Activated gamma-delta T cell (primary cell): ENCODE data around the gene DNAH8.

ENCODE experiments used
- DNase-seq: peaks from one replicate; lab custom pipeline; 2025; lab: John Stamatoyannopoulos, UW
- total RNA-seq, 2 donors: gene quantifications; one replicate each; lab custom pipeline; 2026; lab: John Stamatoyannopoulos, UW

The DNAH8 gene, protein sequence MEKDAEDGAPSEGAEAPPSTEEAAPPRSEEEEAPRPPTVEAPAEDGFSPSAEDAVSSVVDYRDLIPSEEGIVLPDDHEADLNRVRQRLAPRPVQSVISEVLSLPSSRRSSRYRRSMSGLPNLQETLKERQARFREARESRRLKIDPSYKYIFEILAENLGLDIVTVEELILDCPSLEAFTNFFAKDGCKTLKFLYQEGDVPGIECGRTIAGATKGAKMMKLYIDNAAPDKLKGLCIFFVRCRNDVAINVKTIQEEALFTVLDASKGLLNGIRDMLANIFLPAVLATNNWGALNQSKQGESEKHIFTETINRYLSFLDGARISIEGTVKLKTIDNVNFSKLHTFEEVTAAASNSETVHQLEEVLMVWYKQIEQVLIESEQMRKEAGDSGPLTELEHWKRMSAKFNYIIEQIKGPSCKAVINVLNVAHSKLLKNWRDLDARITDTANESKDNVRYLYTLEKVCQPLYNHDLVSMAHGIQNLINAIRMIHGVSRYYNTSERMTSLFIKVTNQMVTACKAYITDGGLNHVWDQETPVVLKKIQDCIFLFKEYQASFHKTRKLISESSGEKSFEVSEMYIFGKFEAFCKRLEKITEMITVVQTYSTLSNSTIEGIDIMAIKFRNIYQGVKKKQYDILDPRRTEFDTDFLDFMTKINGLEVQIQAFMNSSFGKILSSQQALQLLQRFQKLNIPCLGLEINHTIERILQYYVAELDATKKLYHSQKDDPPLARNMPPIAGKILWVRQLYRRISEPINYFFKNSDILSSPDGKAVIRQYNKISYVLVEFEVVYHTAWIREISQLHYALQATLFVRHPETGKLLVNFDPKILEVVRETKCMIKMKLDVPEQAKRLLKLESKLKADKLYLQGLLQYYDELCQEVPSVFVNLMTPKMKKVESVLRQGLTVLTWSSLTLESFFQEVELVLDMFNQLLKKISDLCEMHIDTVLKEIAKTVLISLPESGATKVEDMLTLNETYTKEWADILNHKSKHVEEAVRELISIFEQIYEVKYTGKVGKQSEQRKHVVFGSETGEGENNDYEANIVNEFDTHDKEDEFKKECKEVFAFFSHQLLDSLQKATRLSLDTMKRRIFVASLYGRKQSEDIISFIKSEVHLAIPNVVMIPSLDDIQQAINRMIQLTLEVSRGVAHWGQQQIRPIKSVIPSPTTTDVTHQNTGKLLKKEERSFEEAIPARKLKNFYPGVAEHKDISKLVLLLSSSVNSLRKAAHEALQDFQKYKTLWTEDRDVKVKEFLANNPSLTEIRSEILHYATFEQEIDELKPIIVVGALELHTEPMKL (N-terminal part only)
- 0.41 to 0.52 reads per million in 2 donors for total RNA-seq

DNA sequence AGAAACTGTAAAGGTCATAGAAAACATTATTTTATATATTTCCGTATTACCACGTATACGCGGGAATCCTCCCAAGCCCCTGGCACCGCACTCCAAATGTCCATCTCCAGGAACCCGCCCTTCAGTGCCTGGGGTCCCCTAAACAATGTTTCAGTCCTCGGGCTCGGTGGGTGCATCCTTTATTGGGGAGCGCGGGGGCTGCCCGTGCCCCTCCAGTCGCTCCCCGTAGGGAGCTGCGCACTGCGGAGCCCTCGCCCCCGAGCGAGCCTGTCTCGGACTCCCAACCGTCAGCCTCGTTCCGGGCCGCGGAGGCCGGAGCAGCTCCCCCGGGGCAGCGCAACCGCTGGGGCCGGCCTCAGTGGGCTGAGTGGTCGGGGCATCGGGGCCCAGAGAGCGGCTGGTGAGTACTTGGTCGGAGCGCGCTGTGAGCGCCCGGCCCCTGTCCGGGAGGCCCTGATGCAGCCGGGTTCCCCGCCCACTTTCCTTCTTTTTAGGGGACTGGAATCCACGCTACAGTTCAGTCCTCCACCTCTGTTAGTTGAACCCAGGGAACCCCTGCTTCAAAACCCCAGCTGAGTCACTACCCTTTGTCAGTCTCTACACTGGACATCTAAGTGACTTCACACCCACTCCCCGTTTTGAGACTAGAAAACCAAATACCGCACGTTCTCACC, at the start of gene DNAH8:
Gene DNAH8 (plus strand): TSS at position 296 of the 674 bp plus-strand sequence. CDS start 7,499 bp downstream, outside the sequence.
- DNase-seq, result no peak

DNA sequence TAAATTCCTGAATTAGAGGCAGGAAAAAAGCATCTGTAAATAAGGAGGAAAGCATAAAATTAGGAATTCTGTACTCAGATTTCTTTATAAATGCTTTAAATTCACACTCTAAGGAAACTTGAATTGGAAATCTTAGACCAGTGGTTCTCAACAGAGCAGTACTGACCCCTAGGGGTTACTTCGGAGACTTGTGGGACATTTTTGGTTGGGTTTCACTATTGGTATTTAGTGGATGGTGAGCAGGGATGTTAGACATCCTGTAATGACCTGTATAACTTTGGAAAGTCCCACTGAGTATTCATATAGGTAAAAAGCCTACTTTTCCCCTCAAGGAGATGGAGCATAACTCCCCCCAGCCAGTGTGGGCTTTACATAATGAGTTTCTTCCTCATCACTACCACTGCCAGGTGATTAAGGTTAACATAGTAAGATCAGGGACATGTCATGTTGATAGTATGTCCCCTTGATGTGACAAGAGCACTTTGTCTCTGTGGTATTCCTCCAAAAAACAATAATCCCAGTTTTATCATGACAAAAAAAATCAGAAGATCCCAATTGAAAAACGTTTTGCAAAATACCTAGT, 43.1 kb upstream of the DNAH8 start:
- no peak for DNase-seq

DNA sequence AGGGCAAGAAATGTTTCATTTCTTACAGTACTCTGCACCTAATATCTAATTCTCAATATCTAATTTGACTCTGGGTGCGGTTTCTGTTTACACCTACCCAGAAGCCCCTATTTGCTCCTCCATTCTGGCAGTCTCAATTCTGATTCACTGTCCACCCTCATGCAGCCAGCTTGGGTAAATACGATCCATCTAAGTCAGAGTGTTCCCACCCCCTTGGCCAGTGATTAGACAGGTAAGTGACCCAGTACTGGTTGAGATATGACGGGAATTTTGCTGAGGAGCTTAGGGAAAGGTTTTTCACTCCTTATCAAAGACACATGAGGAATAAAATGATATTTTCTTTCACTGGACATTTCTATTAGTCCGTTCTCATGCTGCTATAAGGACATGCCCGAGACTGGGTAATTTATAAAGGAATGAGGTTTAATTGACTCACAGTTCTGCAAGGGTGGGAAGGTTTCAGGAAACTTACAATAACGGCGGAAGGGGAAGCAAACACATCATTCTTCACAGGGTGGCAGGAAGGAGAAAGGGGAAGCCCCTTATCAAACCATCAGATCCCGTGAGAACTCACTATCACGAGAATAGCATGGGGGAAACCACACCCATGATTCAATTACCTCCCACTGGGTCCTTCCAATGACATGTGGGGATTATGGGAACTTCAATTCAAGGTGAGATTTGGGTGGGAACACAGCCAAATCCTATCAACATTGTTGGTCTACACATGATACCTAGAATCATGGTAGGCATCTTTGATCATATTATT, 41.5 kb upstream of the DNAH8 start:
- no peak for DNase-seq

DNA sequence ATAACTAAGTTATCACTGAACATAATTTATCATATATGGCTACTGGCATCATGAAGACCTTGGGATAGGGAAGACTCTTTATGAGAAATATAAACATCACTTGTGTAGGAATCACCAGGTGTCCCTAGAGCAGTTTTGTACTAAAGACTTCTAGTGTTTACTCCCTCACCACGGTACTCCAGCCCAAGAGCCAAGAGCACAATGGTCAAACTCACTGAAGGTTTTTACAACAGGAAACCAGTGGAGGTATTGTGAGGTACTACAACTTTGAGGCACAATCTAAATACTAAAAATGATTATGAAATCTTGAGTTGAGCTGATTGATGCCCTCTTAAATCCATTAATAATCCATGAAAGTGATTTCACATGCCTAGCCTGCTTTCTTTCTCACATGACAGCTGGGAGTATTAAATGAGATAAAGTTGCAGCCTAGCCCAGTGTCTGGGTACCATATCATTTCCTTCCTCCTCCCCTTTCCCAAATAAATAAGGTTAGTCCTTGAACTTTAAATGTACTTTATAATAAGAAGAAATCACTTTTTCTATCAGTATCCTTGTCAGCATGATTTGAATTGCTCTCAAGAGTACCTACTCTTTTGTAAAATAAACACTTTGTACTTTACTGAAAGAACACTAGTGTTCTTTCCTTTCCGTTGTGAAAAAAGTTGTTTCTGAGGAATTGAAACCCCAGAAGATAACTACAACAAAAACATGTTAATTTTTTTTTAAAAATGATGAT, 38.7 kb upstream of the DNAH8 start:
- DNase-seq, result no peak

DNA sequence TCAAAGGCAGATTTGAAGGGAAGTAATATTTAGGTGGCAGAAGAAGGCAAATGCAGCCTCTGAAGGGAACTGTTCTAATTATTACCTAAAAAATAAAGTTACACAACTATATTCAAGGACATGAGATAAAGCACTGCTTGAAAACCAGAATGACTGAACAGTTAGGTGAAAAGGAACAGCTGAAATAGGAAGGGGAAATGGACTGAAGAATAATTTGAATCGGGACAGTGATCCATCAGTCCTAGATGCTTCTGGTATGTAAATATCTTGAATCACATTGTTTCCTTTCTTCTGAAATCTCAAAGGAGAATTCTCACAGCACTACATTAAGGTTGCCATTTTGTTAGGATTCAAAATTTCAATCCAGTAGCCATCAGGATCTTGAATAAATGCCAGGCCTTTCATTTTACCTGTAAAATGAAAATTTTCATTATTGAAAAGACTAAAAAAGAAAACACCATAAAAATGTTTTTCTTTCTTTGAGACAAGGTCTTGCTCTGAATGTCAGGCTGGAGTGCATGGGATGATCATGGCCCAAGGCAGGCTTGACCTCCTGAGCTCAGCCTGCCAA, 38.1 kb upstream of the DNAH8 start:
- DNase-seq, result no peak

DNA sequence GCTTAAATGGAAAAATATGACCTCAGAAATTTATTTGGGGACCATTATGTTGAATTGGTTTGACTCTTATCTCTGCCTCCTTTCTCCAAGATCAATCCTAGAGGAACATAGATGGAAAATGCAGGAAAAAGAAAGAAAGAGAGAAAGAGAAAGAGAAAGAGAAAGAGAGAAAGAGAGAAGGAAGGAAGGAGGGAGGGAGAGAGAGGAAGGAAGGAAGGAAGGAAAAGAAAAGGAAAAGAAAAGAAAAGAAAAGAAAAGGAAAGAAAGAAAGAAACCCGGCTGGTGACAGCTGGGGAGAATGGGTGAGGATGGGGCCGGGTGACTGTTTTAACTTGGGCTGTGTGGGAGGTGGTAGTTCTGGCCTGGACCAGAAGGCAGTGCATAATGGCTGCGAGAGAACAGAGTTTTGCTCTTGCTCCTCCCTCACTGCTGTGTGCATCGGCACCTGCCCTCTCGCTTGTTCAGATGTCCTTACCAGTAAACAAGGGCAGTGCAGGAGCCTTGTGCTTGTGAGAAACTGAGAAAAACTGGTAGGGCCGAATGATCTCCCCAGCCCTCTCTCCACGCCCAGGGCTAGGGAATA, 36.8 kb upstream of the DNAH8 start:
- no peak for DNase-seq

DNA sequence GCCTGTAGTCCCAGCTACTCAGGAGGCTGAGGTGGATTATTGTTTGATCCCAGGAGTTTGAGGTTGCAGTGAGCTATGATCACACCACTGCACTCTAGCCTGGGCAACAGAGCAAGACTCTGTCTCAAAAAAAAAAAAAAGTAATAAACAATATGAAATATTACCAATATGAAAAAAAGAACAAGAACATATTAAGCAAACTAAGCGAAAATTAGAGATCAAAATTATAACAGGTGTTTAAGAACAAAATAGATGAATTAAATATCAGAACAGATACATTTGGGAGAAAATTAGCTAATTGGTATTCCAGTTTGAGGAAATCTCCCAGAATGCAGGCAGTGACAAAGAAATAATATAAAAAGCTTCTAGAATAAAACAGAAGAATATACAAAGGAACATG, 35.4 kb upstream of the DNAH8 start:
- DNase-seq, result no peak

DNA sequence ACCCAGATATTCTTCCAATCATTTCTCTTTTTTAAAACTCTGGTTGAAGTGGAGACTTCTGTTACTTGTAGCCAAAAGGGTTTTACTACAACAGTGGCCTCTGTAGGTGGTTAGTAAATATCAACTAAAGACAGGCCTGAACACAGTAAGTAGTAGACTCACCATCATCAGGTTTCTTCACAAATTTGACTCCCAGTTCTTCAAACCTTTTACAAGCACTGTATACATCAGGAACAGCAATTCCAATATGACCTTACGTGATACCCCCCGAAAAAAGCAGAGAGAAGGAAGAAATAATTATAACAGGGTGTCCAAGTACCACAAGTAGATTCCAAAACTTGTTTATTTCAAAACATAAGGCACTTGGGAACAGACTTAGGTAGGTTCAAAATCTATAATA, 33.3 kb upstream of the DNAH8 start:
- no peak for DNase-seq

DNA sequence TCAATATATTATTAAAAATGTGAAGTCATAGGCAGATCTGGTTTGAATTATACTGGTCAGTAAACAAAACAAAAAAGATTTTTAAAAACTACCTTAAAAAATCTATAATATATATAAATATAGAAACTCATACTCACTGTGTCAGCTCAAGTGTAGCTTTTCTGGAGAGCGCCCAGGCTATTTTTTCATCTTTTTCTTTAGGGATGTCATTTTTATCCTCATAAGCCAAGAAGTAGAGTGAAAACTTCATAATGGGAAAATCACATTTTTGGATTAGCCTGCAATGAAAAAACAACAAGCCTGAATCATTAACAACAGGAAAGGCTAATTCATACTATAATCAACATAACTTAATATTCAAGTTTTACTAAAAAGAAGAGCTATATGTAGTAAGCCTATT, 30.9 kb upstream of the DNAH8 start:
- DNase-seq, result no peak

DNA sequence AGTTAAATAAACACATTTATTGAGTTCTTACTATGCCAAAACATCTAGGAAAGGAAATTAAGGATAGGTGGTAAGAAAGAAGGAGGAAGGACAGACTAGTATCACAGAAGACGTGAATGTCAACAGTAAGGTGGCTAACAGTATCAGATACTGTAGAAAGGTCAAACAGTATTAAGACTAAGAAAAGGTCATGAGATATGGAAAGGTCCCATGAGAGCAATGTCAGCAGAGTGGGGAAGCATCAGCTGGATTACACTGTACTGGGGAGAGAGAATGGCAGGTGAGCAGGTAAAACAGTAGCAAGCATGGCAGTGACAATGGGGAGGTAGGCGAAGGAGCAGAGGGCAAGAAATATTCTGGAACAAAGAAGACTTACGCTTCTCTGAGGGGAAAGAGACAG, 30.2 kb upstream of the DNAH8 start:
- no peak for DNase-seq

DNA sequence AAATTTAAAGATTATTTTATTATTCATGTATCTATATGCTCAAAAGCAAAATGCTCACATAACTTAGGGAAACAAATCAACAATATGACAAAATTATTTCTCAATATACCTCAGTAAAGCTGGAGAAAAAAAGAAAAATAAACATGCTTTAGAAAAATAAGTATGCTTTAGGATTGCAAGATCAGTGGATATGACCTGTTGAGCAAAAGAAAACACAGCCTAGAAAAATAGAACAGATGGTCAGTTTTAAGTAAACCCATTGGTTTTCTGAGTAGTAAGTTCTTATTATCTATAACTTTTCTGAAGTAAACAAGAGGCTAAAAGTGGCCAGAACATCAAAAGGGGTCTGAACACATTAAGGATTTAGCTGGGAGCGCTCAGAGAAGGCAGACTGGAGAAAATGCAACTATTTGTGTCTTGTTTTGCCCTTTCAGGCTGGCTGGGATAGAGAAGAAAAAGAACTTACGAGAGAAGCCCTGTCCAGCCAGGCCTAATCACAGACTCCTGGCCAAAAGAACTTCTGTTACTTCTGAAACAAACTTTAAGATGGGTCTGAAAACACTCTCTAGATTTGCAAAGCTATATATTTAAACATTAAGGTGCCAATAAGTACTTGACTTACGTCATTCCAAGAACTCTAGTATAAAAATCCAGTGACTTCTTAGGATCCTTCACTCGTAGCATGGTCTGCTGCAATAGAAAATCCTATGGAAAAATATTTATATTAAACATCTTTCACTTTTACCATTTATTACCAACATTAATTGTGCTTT, 28.7 kb upstream of the DNAH8 start:
- no peak for DNase-seq

DNA sequence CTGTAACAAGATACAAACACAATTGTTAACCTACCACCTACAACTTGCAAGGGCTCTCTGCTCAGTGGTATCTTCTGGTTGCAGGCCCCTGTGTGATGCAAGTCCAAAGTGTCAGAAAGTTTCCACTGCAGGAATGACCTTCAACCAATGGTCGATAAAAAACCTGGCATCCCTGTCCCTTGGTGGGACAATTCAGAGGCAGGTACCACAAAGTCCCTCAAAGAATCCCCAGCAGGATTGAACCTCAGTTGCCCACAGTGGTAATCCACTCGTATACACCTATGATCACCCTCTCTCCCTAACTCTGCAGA, 28.1 kb upstream of the DNAH8 start:
- no peak for DNase-seq

DNA sequence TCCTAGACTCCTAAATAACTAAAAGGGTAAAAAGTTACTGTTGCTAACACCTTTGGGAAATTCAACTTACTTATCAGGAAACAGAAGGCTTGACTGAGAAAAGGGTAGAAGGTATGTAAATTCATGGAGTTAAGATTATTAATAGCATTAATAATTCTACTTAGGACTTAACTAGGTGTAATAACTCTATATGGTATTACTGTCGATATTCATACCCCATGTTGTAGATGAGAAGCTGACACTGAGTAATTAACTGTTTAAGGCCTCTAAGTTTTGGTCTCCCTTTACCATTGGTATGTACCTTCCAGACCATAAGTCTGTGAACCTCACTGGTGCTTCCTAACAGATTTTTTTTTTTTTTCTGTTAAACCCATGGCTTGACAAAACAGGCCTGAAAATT, 27.6 kb upstream of the DNAH8 start:
- DNase-seq, result no peak

DNA sequence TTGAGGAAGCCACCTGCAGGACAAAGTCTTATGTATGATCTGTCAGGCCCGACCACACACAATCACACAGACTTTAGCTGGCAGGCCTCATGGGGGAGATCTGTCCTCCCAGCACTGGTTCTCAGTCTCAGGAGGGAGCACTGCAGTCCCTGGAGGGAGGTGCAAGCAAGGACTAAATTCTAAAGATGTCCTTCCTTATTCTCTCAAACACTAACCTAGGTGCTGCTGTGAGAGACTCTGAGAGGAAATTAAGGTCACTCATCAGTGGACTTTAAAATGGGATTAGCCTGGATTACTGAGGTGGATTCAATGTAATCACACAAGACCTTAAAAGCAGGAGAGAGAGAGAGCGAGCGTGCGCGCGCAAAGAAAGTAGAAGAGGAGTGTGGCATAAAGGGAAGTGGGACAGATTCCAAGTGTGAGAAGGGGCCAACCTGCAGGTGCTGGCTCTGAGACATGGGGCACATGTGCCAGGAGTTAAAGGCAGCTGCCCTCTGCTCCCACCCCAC, 26.5 kb upstream of the DNAH8 start:
- no peak for DNase-seq

DNA sequence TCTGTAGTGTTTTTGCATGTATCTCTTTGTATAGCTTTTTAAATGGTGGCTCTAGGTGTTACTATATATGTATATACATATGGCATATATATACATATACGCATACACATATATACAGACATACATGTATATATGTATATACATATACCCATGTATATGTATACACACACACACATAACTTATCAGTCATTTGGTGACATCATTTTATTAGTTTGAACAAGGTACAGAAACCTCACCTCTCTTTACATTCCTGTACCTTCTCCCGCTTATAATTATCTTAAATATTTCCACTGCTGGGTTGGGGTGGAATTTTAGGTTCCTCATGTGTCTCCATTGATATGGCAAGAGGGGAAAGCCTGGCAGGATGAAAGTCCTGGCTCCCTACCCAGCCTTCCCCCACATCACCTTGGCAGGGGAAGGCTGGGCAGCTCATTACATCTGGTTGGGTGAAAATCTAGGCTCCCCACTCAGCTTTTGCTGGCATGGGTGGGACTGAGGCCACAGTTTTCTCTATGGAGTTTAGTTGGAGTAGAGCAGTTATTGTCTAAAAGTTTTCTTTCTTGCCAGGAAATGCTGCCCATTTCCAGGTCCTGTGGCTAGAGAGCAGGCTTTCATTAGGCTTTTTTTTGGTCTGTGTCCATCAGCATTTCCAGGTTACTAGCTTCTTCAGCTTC, 19.7 kb upstream of the DNAH8 start:
- no peak for DNase-seq

DNA sequence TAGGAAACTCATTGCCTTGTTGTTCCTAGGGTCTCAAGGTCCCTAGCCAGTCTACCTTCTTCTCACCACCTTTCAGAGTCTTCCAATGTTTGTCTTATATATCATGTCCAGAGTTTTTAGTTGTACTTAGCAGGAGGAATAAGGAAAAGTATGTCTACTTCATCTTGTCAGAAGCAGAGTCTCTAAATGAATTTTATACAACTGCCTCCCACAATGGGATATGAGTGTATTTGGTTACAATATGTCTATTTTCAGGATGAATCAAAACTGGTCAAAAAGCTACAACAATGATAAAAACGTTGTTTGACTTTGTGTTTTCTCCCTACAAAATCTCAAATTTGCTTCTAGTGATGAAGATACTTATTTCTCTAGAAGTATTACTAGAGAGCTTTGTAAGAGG, 19.2 kb upstream of the DNAH8 start:
- DNase-seq, result no peak

DNA sequence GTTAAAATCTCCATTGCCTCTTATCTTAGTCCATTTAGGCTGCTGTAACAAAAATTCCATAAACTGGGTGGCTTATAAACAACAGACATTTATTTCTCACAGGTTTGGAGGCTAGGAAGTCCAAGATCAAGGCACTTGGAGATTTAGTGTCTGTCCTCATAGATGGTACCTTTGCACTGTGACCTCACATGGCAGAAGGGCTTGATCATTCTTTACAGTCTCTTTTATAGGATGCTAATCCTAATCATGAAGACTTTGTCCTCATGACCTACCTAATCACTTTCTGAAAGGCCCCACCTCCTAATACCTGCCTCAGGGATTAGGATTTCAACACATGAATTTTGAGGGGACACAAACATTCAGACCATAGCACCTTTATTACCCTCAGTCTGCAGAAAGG, 18.8 kb upstream of the DNAH8 start:
- no peak for DNase-seq

DNA sequence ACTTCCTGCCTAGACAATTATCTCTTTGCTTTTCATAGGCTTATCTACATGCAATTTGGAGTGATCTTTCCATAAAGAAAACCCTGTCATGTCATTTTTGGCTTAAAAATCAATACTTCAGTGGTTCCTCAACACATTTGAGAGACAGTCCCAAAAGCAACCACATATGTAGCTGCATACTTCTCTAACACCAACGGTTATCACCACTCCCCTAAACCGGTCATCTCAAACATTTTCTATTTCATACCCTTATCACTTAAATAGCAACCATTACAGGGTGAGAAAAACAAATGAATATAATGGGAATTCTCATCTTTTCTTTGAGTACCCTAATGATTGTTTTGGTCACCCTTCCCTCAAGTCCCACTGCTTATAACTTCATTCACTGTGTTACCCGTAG, 17.3 kb upstream of the DNAH8 start:
- no peak for DNase-seq
